ENCODE measurements around the gene FBF1. TPM values are rescaled to one million over a fixed set of nuclear protein-coding genes. Genes with fewer than 3 reads are reported as not detected.
A peak's percentile ranks its signal among the peaks of the same experiment; 100 is the strongest.
"Not testable (repeated sequence)": the region's sequence is repeated elsewhere in the genome, so short reads cannot be mapped to it uniquely, and the experiment has no call there.

Gene FBF1
- total and polyA plus RNA-seq, 5 experiments from 2014 or later, result 2.4 to 54.6 (median 8.0) TPM

- not testable (repeated sequence) for ATAC-seq, DNase-seq, H3K4me3 Mint-ChIP-seq, H3K27me3 Mint-ChIP-seq, H3K9me3 Mint-ChIP-seq
- POLR2A ChIA-PET, result interaction anchor here (0.7 kb wide), 2 partner anchors 53 to 65 kb away, joined by 4 to 8 read pairs; no protein-coding TSS in a partner anchor
- Mint-ChIP-seq H3K27ac (peak overlapping the region in 3 of 10 donors; percentile 9 to 74 (median 69)), H3K36me3 (peaks cover 0 to 49% (median 6%) of the 10 kb centered on the region in 3 donors), H3K4me1 (peaks cover 13 to 51% (median 42%) of the 10 kb centered on the region in 4 donors)
These were observed 34.3 kb upstream of the FBF1 start for GRCh38 chr17:75975187-75975586.

GRCh38 chr17:75970626-75971025, 29.8 kb upstream of the FBF1 start:
- Mint-ChIP-seq H3K4me3 (no peak overlapping the region), H3K27ac (no peak overlapping the region), H3K9me3 (no peaks in the 10 kb centered on the region), H3K4me1 (peaks cover 5 to 29% (median 19%) of the 10 kb centered on the region in 4 donors), H3K36me3 (peaks cover 0 to 57% (median 6%) of the 10 kb centered on the region in 3 donors), H3K27me3 (no peaks in the 10 kb centered on the region)
- ATAC-seq (no peak), DNase-seq (no peak)
- POLR2A ChIA-PET, result no interaction called here

- peaks cover 0 to 52% (median 6%) of the 10 kb centered on the region in 3 donors for H3K36me3 Mint-ChIP-seq
- no peak for ATAC-seq
- H3K27ac Mint-ChIP-seq, result peak overlapping the region in 3 of 10 donors; percentile 26 to 64 (median 58)
- POLR2A ChIA-PET, result no interaction called here
- peaks cover 5 to 24% (median 15%) of the 10 kb centered on the region in 4 donors for H3K4me1 Mint-ChIP-seq
- no peak for DNase-seq
- no peaks in the 10 kb centered on the region for H3K27me3 Mint-ChIP-seq
- no peak overlapping the region for H3K4me3 Mint-ChIP-seq
- H3K9me3 Mint-ChIP-seq, result no peaks in the 10 kb centered on the region
These were observed 29.2 kb upstream of the FBF1 start for GRCh38 chr17:75970011-75970523.

GRCh38 chr17:75969044-75969443, 28.2 kb upstream of the FBF1 start:
- H3K4me3 Mint-ChIP-seq, result not testable (repeated sequence)

GRCh38 chr17:75965468-75965867, 24.6 kb upstream of the FBF1 start:
- Mint-ChIP-seq H3K4me3 (no peak overlapping the region), H3K36me3 (peaks cover 0 to 35% (median 0%) of the 10 kb centered on the region in 3 donors), H3K27me3 (no peaks in the 10 kb centered on the region), H3K9me3 (no peaks in the 10 kb centered on the region), H3K27ac (peak overlapping the region in 1 of 10 donors; percentile 74), H3K4me1 (peaks cover 6 to 20% (median 15%) of the 10 kb centered on the region in 4 donors)
- POLR2A ChIA-PET, result interaction anchor here (0.6 kb wide), 1 partner anchor 108 kb away, joined by 3 read pairs; no protein-coding TSS in a partner anchor
- DNase-seq (no peak), ATAC-seq (no peak)

More at GRCh38 chr17:75969044-75969443, 28.2 kb upstream of the FBF1 start:
- H3K27me3 Mint-ChIP-seq, H3K9me3 Mint-ChIP-seq, H3K27ac Mint-ChIP-seq, DNase-seq, ATAC-seq: not testable (repeated sequence)
- Mint-ChIP-seq H3K4me1 (peaks cover 8 to 22% (median 19%) of the 10 kb centered on the region in 4 donors), H3K36me3 (peaks cover 0 to 53% (median 6%) of the 10 kb centered on the region in 3 donors)
- POLR2A ChIA-PET, result interaction anchor here (0.6 kb wide), 1 partner anchor 93 kb away, joined by 4 read pairs; no protein-coding TSS in a partner anchor

- Mint-ChIP-seq H3K4me1 (peaks cover 6 to 13% (median 9%) of the 10 kb centered on the region in 4 donors), H3K36me3 (peaks cover 0 to 55% (median 9%) of the 10 kb centered on the region in 3 donors), H3K27me3 (no peaks in the 10 kb centered on the region), H3K9me3 (no peaks in the 10 kb centered on the region), H3K27ac (peak overlapping the region in 1 of 10 donors; percentile 41), H3K4me3 (no peak overlapping the region)
- POLR2A ChIA-PET, result interaction anchor here (0.6 kb wide), 1 partner anchor 12 kb away, joined by 4 read pairs; no protein-coding TSS in a partner anchor
- DNase-seq (no peak), ATAC-seq (no peak)
These were observed 19.1 kb upstream of the FBF1 start for GRCh38 chr17:75959839-75960511.

- Mint-ChIP-seq H3K27ac (peak overlapping the region in 1 of 10 donors; percentile 48), H3K36me3 (peaks cover 0 to 57% (median 9%) of the 10 kb centered on the region in 3 donors), H3K9me3 (no peaks in the 10 kb centered on the region), H3K4me1 (peaks cover 0 to 11% (median 7%) of the 10 kb centered on the region in 4 donors), H3K4me3 (no peak overlapping the region), H3K27me3 (no peaks in the 10 kb centered on the region)
- DNase-seq, result no peak
- ATAC-seq, result no peak
- POLR2A ChIA-PET, result no interaction called here
These were observed 18.4 kb upstream of the FBF1 start for GRCh38 chr17:75959051-75959838.

- H3K27me3 Mint-ChIP-seq, result no peaks in the 10 kb centered on the region
- ATAC-seq, result no peak
- POLR2A ChIA-PET, result interaction anchor here (0.6 to 1.6 kb wide), 2 partner anchors 10 to 316 kb away, joined by 3 to 4 read pairs; partner anchors contain the start of gene FBF1
- no peaks in the 10 kb centered on the region for H3K9me3 Mint-ChIP-seq
- peaks cover 0 to 90% (median 22%) of the 10 kb centered on the region in 3 donors for H3K36me3 Mint-ChIP-seq
- H3K4me3 Mint-ChIP-seq, result no peak overlapping the region
- peak overlapping the region in 1 of 10 donors; percentile 43 for H3K27ac Mint-ChIP-seq
- no peak for DNase-seq
- H3K4me1 Mint-ChIP-seq, result peaks cover 0 to 3% (median 0%) of the 10 kb centered on the region in 4 donors
These were observed 10.2 kb upstream of the FBF1 start for GRCh38 chr17:75950855-75951554.

- POLR2A ChIA-PET, result interaction anchor here (0.6 to 1.6 kb wide), 2 partner anchors 9 to 317 kb away, joined by 3 to 4 read pairs; partner anchors contain the start of gene FBF1
- peaks cover 0 to 3% (median 0%) of the 10 kb centered on the region in 4 donors for H3K4me1 Mint-ChIP-seq
- H3K27ac Mint-ChIP-seq, result no peak overlapping the region
- H3K36me3 Mint-ChIP-seq, result peaks cover 0 to 89% (median 18%) of the 10 kb centered on the region in 3 donors
- no peaks in the 10 kb centered on the region for H3K9me3 Mint-ChIP-seq
- H3K4me3 Mint-ChIP-seq, result no peak overlapping the region
- DNase-seq (no peak), ATAC-seq (no peak)
- no peaks in the 10 kb centered on the region for H3K27me3 Mint-ChIP-seq
These were observed 9.6 kb upstream of the FBF1 start for GRCh38 chr17:75950421-75950820.

- no peak overlapping the region for H3K27ac Mint-ChIP-seq
- no peak overlapping the region for H3K4me3 Mint-ChIP-seq
- H3K36me3 Mint-ChIP-seq, result peaks cover 0 to 50% (median 10%) of the 10 kb centered on the region in 3 donors
- POLR2A ChIA-PET, result no interaction called here
- H3K4me1 Mint-ChIP-seq, result peaks cover 3 to 12% (median 12%) of the 10 kb centered on the region in 4 donors
- no peak for DNase-seq
- no peaks in the 10 kb centered on the region for H3K9me3 Mint-ChIP-seq
- H3K27me3 Mint-ChIP-seq, result no peaks in the 10 kb centered on the region
- no peak for ATAC-seq
These were observed 4.4 kb upstream of the FBF1 start for GRCh38 chr17:75945211-75945610.

- no peak overlapping the region for H3K27ac Mint-ChIP-seq
- POLR2A ChIA-PET, result interaction anchor here (0.5 kb wide), 1 partner anchor 11 kb away, joined by 6 read pairs; no protein-coding TSS in a partner anchor
These were observed 2.6 kb upstream of the FBF1 start for GRCh38 chr17:75943491-75943890.

GRCh38 chr17:75942473-75942872, 1.6 kb upstream of the FBF1 start:
- POLR2A ChIA-PET, result no interaction called here
- H3K27ac Mint-ChIP-seq, result peak overlapping the region in 2 of 10 donors; percentile 14 to 17
- peak overlapping the region in 3 of 10 donors; percentile 30 to 48 (median 35) for H3K4me3 Mint-ChIP-seq
- DNase-seq (no peak), ATAC-seq (no peak)
- peaks cover 0 to 23% (median 0%) of the 10 kb centered on the region in 3 donors for H3K36me3 Mint-ChIP-seq
- H3K4me1 Mint-ChIP-seq, result peaks cover 3 to 18% (median 15%) of the 10 kb centered on the region in 4 donors
- no peaks in the 10 kb centered on the region for H3K27me3 Mint-ChIP-seq
- H3K9me3 Mint-ChIP-seq, result no peaks in the 10 kb centered on the region

More at GRCh38 chr17:75943491-75943890, 2.6 kb upstream of the FBF1 start:
- Mint-ChIP-seq H3K27me3 (no peaks in the 10 kb centered on the region), H3K9me3 (no peaks in the 10 kb centered on the region), H3K4me3 (no peak overlapping the region), H3K36me3 (peaks cover 0 to 33% (median 0%) of the 10 kb centered on the region in 3 donors), H3K4me1 (peaks cover 3 to 18% (median 15%) of the 10 kb centered on the region in 4 donors)
- DNase-seq (no peak), ATAC-seq (no peak)
